Measurements from ENCODE around the gene RNF26.
"Not testable (repeated sequence)": the region's sequence is repeated elsewhere in the genome, so short reads cannot be mapped to it uniquely, and the experiment has no call there.

Gene RNF26

DNA sequence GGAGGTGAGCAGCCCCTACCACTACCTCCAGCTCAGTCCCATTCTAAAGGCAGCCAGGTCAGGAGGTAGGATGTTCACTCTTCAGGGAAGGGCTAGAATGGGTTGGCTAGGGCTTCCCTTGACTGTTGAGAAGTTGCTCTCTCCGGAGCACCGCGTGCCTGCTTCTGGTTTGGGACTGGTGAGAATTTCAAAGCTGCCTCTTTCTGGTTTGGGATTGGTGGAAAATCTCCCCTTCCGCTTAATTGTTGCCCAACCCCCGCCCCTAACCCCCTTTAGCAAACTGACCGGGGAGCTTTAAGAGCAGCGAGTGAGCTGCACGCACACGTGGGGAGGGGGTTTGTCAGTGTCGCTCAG lies 46.5 kb downstream of the RNF26 start:
- no peaks in the 10 kb centered on the region for H3K9me3 Mint-ChIP-seq
- H3K4me1 Mint-ChIP-seq (ENCODE audit: low read depth), result peaks cover 9% of the 10 kb centered on the region
- H3K27ac Mint-ChIP-seq, result peak overlapping the region; percentile 38
- no peak for DNase-seq (ENCODE audit: low spot score)
- H3K36me3 Mint-ChIP-seq (ENCODE audit: low read depth), result no peaks in the 10 kb centered on the region
- H3K4me3 Mint-ChIP-seq, result no peak overlapping the region
- no peaks in the 10 kb centered on the region for H3K27me3 Mint-ChIP-seq (ENCODE audit: low read depth)

DNA sequence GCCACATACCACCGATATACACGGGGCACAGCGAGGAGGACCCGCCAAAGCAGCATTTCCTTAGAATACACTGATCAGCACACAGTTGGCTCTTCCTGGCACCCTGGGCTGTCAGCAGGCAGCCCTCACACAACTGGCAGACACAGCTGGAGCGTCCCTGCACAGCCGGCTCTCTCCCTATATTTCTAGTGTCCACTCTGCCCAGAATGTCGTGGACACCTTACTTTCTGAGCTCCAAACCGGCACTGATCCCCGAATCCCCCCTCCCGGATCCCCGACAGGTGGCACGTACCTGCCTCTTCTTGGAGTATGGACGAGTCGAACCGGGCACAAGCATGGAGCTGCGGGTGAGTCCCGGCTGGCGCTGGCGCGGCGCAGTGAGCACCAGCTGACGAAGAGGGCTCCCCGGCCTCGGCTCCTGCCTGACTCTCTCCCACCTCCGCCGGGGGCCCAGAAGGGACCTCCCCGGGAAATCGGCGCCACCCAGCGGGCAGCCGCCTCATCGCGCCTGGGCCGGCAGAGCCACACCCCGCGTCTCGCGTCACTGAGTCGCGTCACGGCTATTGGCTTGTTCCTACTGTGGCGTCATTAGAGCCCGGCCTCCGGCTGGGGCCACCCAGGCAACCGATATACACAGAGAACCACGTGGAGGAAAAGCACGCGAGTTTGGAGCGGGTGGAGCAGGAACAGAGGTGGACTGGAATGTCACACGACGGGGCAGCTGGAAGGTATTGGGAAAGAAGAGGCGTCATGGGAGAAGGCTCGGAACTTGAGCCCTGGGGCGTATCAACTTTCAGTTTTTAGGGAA lies 47.1 kb downstream of the RNF26 start, which contains the start of gene USP2:
Gene USP2 (minus strand): TSS at position 510 of the 808 bp plus-strand sequence. CDS start 8,210 bp downstream, outside the sequence.
- no peaks in the 10 kb centered on the region for H3K36me3 Mint-ChIP-seq (ENCODE audit: low read depth)
- no peak within 1 kb of the TSS for H3K4me3 Mint-ChIP-seq
- H3K9me3 Mint-ChIP-seq, result no peaks in the 10 kb centered on the region
- peaks cover 9% of the 10 kb centered on the region for H3K4me1 Mint-ChIP-seq (ENCODE audit: low read depth)
- H3K27me3 Mint-ChIP-seq (ENCODE audit: low read depth), result no peaks in the 10 kb centered on the region
- H3K27ac Mint-ChIP-seq, result peak within 1 kb of the TSS; percentile 38
- peak; percentile 97 for DNase-seq (ENCODE audit: low spot score)

DNA sequence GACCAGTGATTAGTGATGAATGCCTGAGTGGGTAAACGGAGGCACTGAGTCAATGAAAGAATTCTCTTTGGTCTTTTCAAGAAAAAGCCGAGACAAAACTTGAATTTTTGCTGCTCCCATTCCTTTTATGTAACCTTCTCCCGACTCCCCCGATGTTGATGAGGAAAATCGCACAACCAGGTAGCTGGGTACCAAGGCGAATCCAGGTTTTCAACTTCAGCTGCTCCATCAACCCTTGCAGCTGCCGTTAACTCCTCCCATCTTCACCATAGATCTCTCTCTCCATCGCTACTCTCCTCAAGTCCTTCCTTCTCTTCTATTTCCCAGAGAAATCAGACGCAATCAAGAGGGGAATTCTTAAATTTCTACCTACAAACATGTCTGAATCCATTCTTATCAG lies 47.8 kb downstream of the RNF26 start:
- H3K4me3 Mint-ChIP-seq, result no peak overlapping the region
- H3K36me3 Mint-ChIP-seq (ENCODE audit: low read depth), result no peaks in the 10 kb centered on the region

GRCh38 chr11:119382513-119382912 lies 48.2 kb downstream of the RNF26 start:
- not testable (repeated sequence) for H3K27ac Mint-ChIP-seq; DNase-seq (ENCODE audit: low spot score); H3K4me3 Mint-ChIP-seq; H3K9me3 Mint-ChIP-seq; H3K4me1 Mint-ChIP-seq (ENCODE audit: low read depth); H3K27me3 Mint-ChIP-seq (ENCODE audit: low read depth); H3K36me3 Mint-ChIP-seq (ENCODE audit: low read depth)

More for the DNA sequence above, 47.8 kb downstream of the RNF26 start:
- Mint-ChIP-seq H3K27ac (no peak overlapping the region), H3K27me3 (ENCODE audit: low read depth) (no peaks in the 10 kb centered on the region), H3K4me1 (ENCODE audit: low read depth) (peaks cover 9% of the 10 kb centered on the region), H3K9me3 (no peaks in the 10 kb centered on the region)
- DNase-seq (ENCODE audit: low spot score), result no peak

GRCh38 chr11:119384332-119384731 lies 50.0 kb downstream of the RNF26 start:
- Mint-ChIP-seq H3K27ac (no peak overlapping the region), H3K36me3 (ENCODE audit: low read depth) (no peaks in the 10 kb centered on the region), H3K9me3 (no peaks in the 10 kb centered on the region), H3K4me3 (no peak overlapping the region), H3K4me1 (ENCODE audit: low read depth) (peaks cover 9% of the 10 kb centered on the region), H3K27me3 (ENCODE audit: low read depth) (no peaks in the 10 kb centered on the region)
- DNase-seq (ENCODE audit: low spot score), result no peak

Measured in T-helper 2 cell treated with Interferon-gamma antibody and Interleukin-4, amounts not matched to agents 5 μg/mL and 100 μg/mL, for 36 hours (primary cell).